K562 (cell line): ENCODE data around the gene DNAAF3. TPM values are rescaled to one million over a fixed set of nuclear protein-coding genes. Genes with fewer than 3 reads are reported as not detected.
A peak's percentile ranks its signal among the peaks of the same experiment; 100 is the strongest.

ENCODE experiments used
- DEAF1 ChIP-seq: fragments of 450-650 bp; formaldehyde crosslinking; IDR thresholded peaks from 2 replicates; pipeline ENCODE4 v1.4.0; 2020; ENCODE audit warnings: mild to moderate bottlenecking, moderate library complexity
- DPF2 ChIP-seq: fragments of 450-650 bp; IDR thresholded peaks from 2 replicates; pipeline ENCODE4 v1.6.1; 2016
- ESRRA ChIP-seq: fragments of 450-650 bp; IDR thresholded peaks from 2 replicates; pipeline ENCODE4 v1.6.1; 2014; ENCODE audit warnings: low read depth, mild to moderate bottlenecking, moderate library complexity, borderline replicate concordance
- GTF2B ChIP-seq: IDR thresholded peaks from 2 replicates; pipeline ENCODE4 v1.6.1; 2011; ENCODE audit not compliant: insufficient read length; ENCODE audit errors: extremely low read depth
- ID3 ChIP-seq, 2 experiments: fragments of 250-450 bp in 1 of 2; fragments of 450-650 bp in 1 of 2; sonication (Bioruptor Pico) in 1 of 2; IDR thresholded peaks; 2 replicates each; pipeline versions ENCODE4 v1.6.1 to v1.8.0; 2016 to 2021; ENCODE audit warnings: mild to moderate bottlenecking in 2 of 2, moderate library complexity in 2 of 2, missing compliant biosample characterization in 1 of 2, missing genetic modification characterization in 1 of 2
- KDM2B ChIP-seq: fragments of 250-450 bp; sonication (Bioruptor Pico); IDR thresholded peaks from 2 replicates; pipeline ENCODE4 v1.8.0; 2021; ENCODE audit warnings: mild to moderate bottlenecking, moderate library complexity
- KLF13 ChIP-seq: fragments of 450-650 bp; IDR thresholded peaks from 2 replicates; pipeline ENCODE4 v1.6.1; 2016; ENCODE audit warnings: missing genetic modification characterization, low read depth, mild to moderate bottlenecking, missing compliant biosample characterization, moderate library complexity, borderline replicate concordance
- LCOR ChIP-seq: sonication (generic); formaldehyde crosslinking; IDR thresholded peaks from 2 replicates; pipeline ENCODE4 v1.8.0; 2022; ENCODE audit warnings: mild to moderate bottlenecking, missing genetic modification reagents
- MECOM ChIP-seq: fragments of 250-450 bp; sonication (Bioruptor Pico); IDR thresholded peaks from 2 replicates; pipeline ENCODE4 v1.8.0; 2022; ENCODE audit warnings: inconsistent platforms
- MIER1 ChIP-seq: fragments of 450-650 bp; IDR thresholded peaks from 2 replicates; pipeline ENCODE4 v1.6.1; 2016; ENCODE audit warnings: antibody characterized with exemption, mild to moderate bottlenecking, low read depth
- RBM14 ChIP-seq: fragments of 200-400 bp; formaldehyde crosslinking; IDR thresholded peaks from 2 replicates; pipeline ENCODE4 v1.6.1; 2018; ENCODE audit warnings: low read depth, mild to moderate bottlenecking, low read length, moderate library complexity, borderline replicate concordance; ENCODE audit not compliant: insufficient read depth
- SAP30 ChIP-seq: fragments of 200-600 bp; sonication (generic); IDR thresholded peaks from 2 replicates; pipeline ENCODE4 v1.6.1; 2012; ENCODE audit warnings: borderline replicate concordance, low read depth, mild to moderate bottlenecking, moderate library complexity, low read length, control low read depth, inconsistent platforms; ENCODE audit not compliant: insufficient read depth, poor library complexity, severe bottlenecking
- SMAD3 ChIP-seq: fragments of 450-650 bp; formaldehyde crosslinking; conservative IDR thresholded peaks from 2 replicates; pipeline ENCODE4 v1.4.0; 2020; ENCODE audit warnings: mild to moderate bottlenecking
- SNAPC5 ChIP-seq: fragments of 250-450 bp; sonication (Bioruptor Pico); IDR thresholded peaks from 2 replicates; pipeline ENCODE4 v1.8.0; 2021; ENCODE audit warnings: moderate library complexity, mild to moderate bottlenecking, inconsistent platforms
- SP1 ChIP-seq: sonication (generic); formaldehyde crosslinking; IDR thresholded peaks from 2 replicates; pipeline ENCODE4 v1.8.1; 2022; ENCODE audit warnings: mild to moderate bottlenecking, missing genetic modification reagents
- SRSF3 ChIP-seq: fragments of 200-400 bp; formaldehyde crosslinking; IDR thresholded peaks from 2 replicates; pipeline ENCODE4 v1.6.1; 2016; ENCODE audit warnings: mild to moderate bottlenecking, low read length, moderate library complexity; ENCODE audit not compliant: insufficient read depth
- STAG1 ChIP-seq: sonication (generic); formaldehyde crosslinking; IDR thresholded peaks from 2 replicates; pipeline ENCODE4 v1.5.0; 2020; ENCODE audit warnings: missing genetic modification reagents, borderline replicate concordance
- VEZF1 ChIP-seq: fragments of 200-800 bp; sonication (Bioruptor generic); IDR thresholded peaks from 2 replicates; pipeline ENCODE4 v1.6.1; 2017; ENCODE audit warnings: missing genetic modification characterization, missing compliant biosample characterization
- ZFX ChIP-seq: sonication (generic); formaldehyde crosslinking; IDR thresholded peaks from 2 replicates; pipeline ENCODE4 v1.8.0; 2022; ENCODE audit warnings: mild to moderate bottlenecking, missing genetic modification reagents, moderate library complexity
- ZNF24 ChIP-seq: fragments of 450-650 bp; IDR thresholded peaks from 2 replicates; pipeline ENCODE4 v1.6.1; 2016
- ZNF311 ChIP-seq: fragments of 250-450 bp; sonication (Bioruptor Pico); IDR thresholded peaks from 2 replicates; pipeline ENCODE4 v1.4.0; 2020; ENCODE audit warnings: mild to moderate bottlenecking, moderate library complexity
- ZNF511 ChIP-seq: sonication (generic); formaldehyde crosslinking; IDR thresholded peaks from 2 replicates; pipeline ENCODE4 v1.8.0; 2022; ENCODE audit warnings: mild to moderate bottlenecking, missing genetic modification reagents
- polyA plus RNA-seq, 8 experiments: library from polyadenylated mRNA; depleted of rRNA in 4 of 8; stranded (reverse) in 5 of 8; unstranded in 3 of 8; fragments of >200 nt; fragmentation: Nextera tagmentation in 2 of 8; fragmentation: Illumina TruSeq in 1 of 8; extraction: Ambion mirVana in 2 of 8; extraction: Trizol in 1 of 8; gene quantifications; 2 replicates each; pipeline versions ENCODE4 v1.2.1 to v1.2.3, GENCODE V29; 2011 to 2014; ENCODE audit warnings: inconsistent platforms in 1 of 8, missing spikeins in 1 of 8
- total RNA-seq, 7 experiments: library from RNA; depleted of rRNA in 6 of 7; stranded (reverse); fragments of >200 nt in 6 of 7; fragmentation: Illumina TruSeq in 2 of 7; extraction: Trizol in 2 of 7; gene quantifications; 2 replicates each; pipeline versions ENCODE4 v1.2.1 to v1.2.3, GENCODE V29; 2011 to 2021; ENCODE audit warnings: low replicate concordance in 1 of 7

The DNAAF3 gene
- total and polyA plus RNA-seq, 9 of the 15 experiments (the other 6 are each of a cell fraction or from before 2014, with no cell fraction given): 21.6 to 61.5 (median 43.0) TPM

GRCh38 chr19:55118401-55118991, 47.9 kb downstream of the DNAAF3 start (continued):
- TF ChIP-seq GTF2B (no peak), ID3 (CRISPR knock-in tag; IDR thresholded peaks at IDR 0.05) (no peak), ID3 (tag; IDR thresholded peaks at IDR 0.05) (peak; percentile 55; the same call in 1 of the 2 replicates), KDM2B (CRISPR knock-in tag) (no peak), LCOR (peak; percentile 56; the same call in 1 of the 2 replicates), ZNF24 (peak; percentile 99), KLF13 (tag) (0 out of 2 replicates have a peak, but pooled peaks have one; percentile 8), SRSF3 (no peak), ZNF511 (CRISPR knock-in tag) (no peak; the same call in 1 of the 2 replicates), MIER1 (no peak), ZFX (CRISPR knock-in tag) (no peak), STAG1 (CRISPR knock-in tag) (no peak), VEZF1 (no peak), RBM14 (no peak), ZNF311 (CRISPR knock-in tag) (peak; percentile 53; the same call in 1 of the 2 replicates), MECOM (no peak), SAP30 (peak; percentile 14), SNAPC5 (CRISPR knock-in tag) (no peak), SP1 (CRISPR knock-in tag) (peak; percentile 52), DPF2 (0 out of 2 replicates have a peak, but pooled peaks have one; percentile 8), SMAD3 (CRISPR knock-in tag) (no peak), ESRRA (peak; percentile 75; the same call in 1 of the 2 replicates), DEAF1 (CRISPR knock-in tag) (no peak)
